Neutrophil (primary cell): ENCODE results near the gene CACNA1C.

Experiments
- H3K27ac ChIP-seq: fragments of 200-600 bp; sonication (generic); 2 replicates; pipeline ENCODE4 v1.5.1; 2016; ENCODE audit warnings: mild to moderate bottlenecking, moderate library complexity
- H3K27me3 ChIP-seq: fragments of 200-600 bp; sonication (generic); 2 replicates; pipeline ENCODE4 v1.6.0; 2016; ENCODE audit warnings: mild to moderate bottlenecking
- H3K36me3 ChIP-seq: fragments of 200-600 bp; sonication (generic); 2 replicates; pipeline ENCODE4 v1.5.1; 2017
- H3K4me1 ChIP-seq, 2 experiments: fragments of 200-600 bp in 1 of 2; sonication (generic) in 1 of 2; 1 replicate in 1 of 2; 2 replicates in 1 of 2; pipeline versions ENCODE4 v1.5.1 to v1.6.1; 2013 to 2016; ENCODE audit warnings: low read depth in 1 of 2, low read length in 1 of 2, mild to moderate bottlenecking in 1 of 2, moderate library complexity in 1 of 2; ENCODE audit not compliant: control insufficient read depth in 1 of 2, insufficient read depth in 1 of 2
- H3K4me3 ChIP-seq, 2 experiments: fragments of 200-600 bp in 1 of 2; sonication (generic) in 1 of 2; 1 replicate in 1 of 2; 2 replicates in 1 of 2; pipeline ENCODE4 v1.5.1; 2013 to 2016; ENCODE audit warnings: low read depth in 1 of 2, low read length in 1 of 2, mild to moderate bottlenecking in 1 of 2, moderate library complexity in 1 of 2
- H3K9me3 ChIP-seq: fragments of 200-600 bp; sonication (generic); 2 replicates; pipeline ENCODE4 v1.5.1; 2016
- CTCF ChIP-seq: fragments of 200-600 bp; sonication (generic); IDR thresholded peaks from 2 replicates; pipeline ENCODE4 v1.5.1; 2016; ENCODE audit warnings: antibody characterized with exemption

The CACNA1C gene

GRCh38 chr12:2550561-2551411 is 498.0 kb downstream of the CACNA1C start:
- Histone ChIP-seq H3K27me3 (no peaks in the 10 kb centered on the region), H3K9me3 (no peaks in the 10 kb centered on the region), H3K4me1 (peaks cover 20% of the 10 kb centered on the region in 2 experiments), H3K27ac (no peak overlapping the region), H3K4me3 (no peak overlapping the region), H3K36me3 (no peaks in the 10 kb centered on the region)
- TF ChIP-seq CTCF: no peak

DNA sequence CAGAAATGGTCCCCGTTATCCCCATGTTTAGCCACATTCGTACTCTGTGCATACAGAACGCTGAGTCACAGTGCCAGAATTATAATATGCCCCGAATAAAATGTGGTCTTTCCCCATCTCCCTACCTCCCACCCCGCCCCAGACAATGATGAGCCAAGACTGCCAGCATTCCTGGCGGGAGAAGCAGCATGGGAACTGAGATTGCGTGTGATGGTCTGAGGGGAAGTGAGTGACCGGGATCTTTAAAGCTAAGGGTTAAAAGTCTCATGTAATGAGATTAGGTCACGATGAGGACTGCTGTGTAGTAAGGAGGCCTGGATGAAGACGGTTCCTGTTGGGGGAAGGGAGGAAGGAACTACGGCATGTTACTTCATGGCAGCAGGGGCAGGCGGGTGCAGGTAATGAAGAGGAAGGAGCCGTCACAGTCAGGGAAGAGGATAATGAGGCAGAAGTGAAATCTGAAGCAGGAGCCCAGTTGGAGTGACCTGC is 498.7 kb downstream of the CACNA1C start:
- no peak for TF ChIP-seq CTCF
- H3K4me1 ChIP-seq: peaks cover 20% of the 10 kb centered on the region in 2 experiments
- no peak overlapping the region for H3K4me3 ChIP-seq
- H3K27me3 ChIP-seq: no peaks in the 10 kb centered on the region
- no peak overlapping the region for H3K27ac ChIP-seq
- no peaks in the 10 kb centered on the region for H3K9me3 ChIP-seq
- H3K36me3 ChIP-seq: no peaks in the 10 kb centered on the region

GRCh38 chr12:2552000-2552756 is 499.4 kb downstream of the CACNA1C start:
- Histone ChIP-seq H3K27ac (no peak overlapping the region), H3K4me1 (peaks cover 20% of the 10 kb centered on the region in 2 experiments), H3K27me3 (no peaks in the 10 kb centered on the region), H3K4me3 (no peak overlapping the region), H3K9me3 (no peaks in the 10 kb centered on the region), H3K36me3 (no peaks in the 10 kb centered on the region)
- TF ChIP-seq CTCF: no peak

- Histone ChIP-seq H3K4me1 (peaks cover 20% of the 10 kb centered on the region in 2 experiments), H3K9me3 (no peaks in the 10 kb centered on the region), H3K27me3 (no peaks in the 10 kb centered on the region), H3K36me3 (no peaks in the 10 kb centered on the region), H3K27ac (no peak overlapping the region), H3K4me3 (no peak overlapping the region)
- no peak for TF ChIP-seq CTCF
These were observed 500.8 kb downstream of the CACNA1C start for GRCh38 chr12:2553388-2554126.

GRCh38 chr12:2555487-2556082 is 502.8 kb downstream of the CACNA1C start:
- peaks cover 20 to 25% of the 10 kb centered on the region in 2 experiments for H3K4me1 ChIP-seq
- H3K27me3 ChIP-seq: no peaks in the 10 kb centered on the region
- H3K9me3 ChIP-seq: no peaks in the 10 kb centered on the region
- no peaks in the 10 kb centered on the region for H3K36me3 ChIP-seq
- no peak overlapping the region for H3K27ac ChIP-seq
- TF ChIP-seq CTCF: no peak
- H3K4me3 ChIP-seq: no peak overlapping the region
